Pericardium fibroblast (primary cell): Measurements from ENCODE around the gene DOC2A. TPM values are rescaled to one million over a fixed set of nuclear protein-coding genes. Genes with fewer than 3 reads are reported as not detected.

Source experiments
- total RNA-seq: library from RNA; depleted of rRNA; stranded (reverse); fragments of >200 nt; gene quantifications from 2 replicates; pipeline ENCODE4 v1.2.3, GENCODE V29; 2015

Gene DOC2A
- 0.60 TPM in 1 of 2 replicates, not detected in the other for total RNA-seq

GRCh38 chr16:30010844-30011713 is at the start of gene DOC2A:
DOC2A (minus strand) TSS chr16:30011027; CDS start chr16:30010222, 805 bp downstream.

GRCh38 chr16:30030841-30031413 is 20.1 kb upstream of the DOC2A start, which contains the start of gene TLCD3B:
TLCD3B (minus strand) TSS chr16:30031271; CDS start chr16:30030527, 744 bp downstream.

GRCh38 chr16:30022887-30023286 is 12.1 kb upstream of the DOC2A start, which contains the start of gene C16orf92:
C16orf92 (plus strand) TSS chr16:30023198; CDS start chr16:30023341, 143 bp downstream.

DNA sequence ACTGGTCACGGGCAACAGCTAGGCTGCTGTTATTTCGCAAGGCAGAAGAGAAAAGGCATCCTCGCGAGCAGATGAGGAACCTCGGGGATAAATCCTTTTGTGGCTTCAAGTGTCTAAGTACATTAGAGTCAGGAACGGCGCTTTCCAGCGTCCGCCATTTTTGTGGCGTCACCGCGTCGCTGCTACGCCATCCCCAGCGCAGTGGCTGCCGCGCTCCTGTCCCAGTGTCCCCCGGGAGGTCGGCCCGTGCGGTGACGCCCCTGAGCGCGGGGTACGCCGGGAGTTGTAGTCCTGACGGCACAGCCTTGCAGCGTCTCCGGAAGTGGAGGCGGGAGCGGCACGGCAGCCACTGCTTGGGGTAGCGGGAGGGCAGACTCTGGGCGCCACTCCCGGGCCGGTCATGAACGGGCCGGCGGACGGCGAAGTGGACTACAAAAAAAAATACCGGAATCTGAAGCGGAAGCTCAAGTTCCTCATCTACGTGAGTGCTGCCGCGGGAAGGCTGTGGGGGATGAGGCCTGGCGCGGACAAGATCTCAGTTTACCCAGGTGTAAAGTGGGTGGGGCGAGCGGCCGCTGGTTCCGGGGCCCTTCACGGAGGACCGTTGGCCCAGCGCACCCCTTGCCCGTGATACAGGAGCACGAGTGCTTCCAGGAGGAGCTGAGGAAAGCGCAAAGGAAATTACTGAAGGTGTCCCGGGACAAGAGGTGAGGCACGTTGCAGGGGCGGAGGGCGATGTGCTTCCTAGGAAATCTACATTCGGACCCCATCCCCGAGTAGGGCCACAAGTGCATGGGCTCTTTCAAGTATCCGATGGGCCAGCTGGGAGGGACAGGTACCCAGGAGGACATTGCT is 14.7 kb downstream of the DOC2A start, which contains the start of gene INO80E:
TSS of gene INO80E (plus strand) at position 331 of the 855 bp plus-strand sequence. CDS start at position 401, 70 bp downstream.

GRCh38 chr16:29995324-29995910 is 15.4 kb downstream of the DOC2A start, which contains the start of gene HIRIP3:
HIRIP3 (minus strand) TSS chr16:29995617; CDS start chr16:29995605, 12 bp downstream.

GRCh38 chr16:29973384-29974246 is 37.2 kb downstream of the DOC2A start, which contains the start of gene TAOK2:
TAOK2 (plus strand) TSS chr16:29973868; CDS start chr16:29977773, 3,905 bp downstream.

GRCh38 chr16:29961479-29962343 is 49.1 kb downstream of the DOC2A start, which contains the start of gene TMEM219:
TMEM219 (plus strand) TSS chr16:29962079; CDS start chr16:29963144, 1,065 bp downstream.

Other genes starting within 250 kb of the DOC2A start
- gene ZG16, start 232.8 kb downstream of the DOC2A start, total RNA-seq: not detected in 2 replicates
- 13.1 and 22.6 TPM in 2 replicates for gene KIF22, start 220.3 kb downstream of the DOC2A start, total RNA-seq
- 173 and 200 TPM in 2 replicates for gene MAZ, start 204.5 kb downstream of the DOC2A start, total RNA-seq
- gene PRRT2, start 198.8 kb downstream of the DOC2A start, total RNA-seq: 0.82 and 2.5 TPM in 2 replicates
- 19.0 and 28.3 TPM in 2 replicates for gene PAGR1, start 194.9 kb downstream of the DOC2A start, total RNA-seq
- 179 and 195 TPM in 2 replicates for gene MVP, start 190.6 kb downstream of the DOC2A start, total RNA-seq
- gene CDIPT, start 147.8 kb downstream of the DOC2A start, total RNA-seq: 107 and 108 TPM in 2 replicates
- gene SEZ6L2, start 111.5 kb downstream of the DOC2A start, total RNA-seq: 26.8 and 30.0 TPM in 2 replicates
- 11.7 and 20.4 TPM in 2 replicates for gene ASPHD1, start 110.5 kb downstream of the DOC2A start, total RNA-seq
- 6.2 and 10.0 TPM in 2 replicates for gene KCTD13, start 84.8 kb downstream of the DOC2A start, total RNA-seq
- gene TMEM219, start 48.9 kb downstream of the DOC2A start, total RNA-seq: 92.3 and 112 TPM in 2 replicates
- 31.2 and 44.5 TPM in 2 replicates for gene TAOK2, start 37.2 kb downstream of the DOC2A start, total RNA-seq
- 7.6 and 8.3 TPM in 2 replicates for gene HIRIP3, start 15.4 kb downstream of the DOC2A start, total RNA-seq
- 28.7 and 33.6 TPM in 2 replicates for gene INO80E, start 14.8 kb downstream of the DOC2A start, total RNA-seq
- gene C16orf92, start 12.2 kb upstream of the DOC2A start, total RNA-seq: not detected in 2 replicates
- not detected in 2 replicates for gene TLCD3B, start 20.2 kb upstream of the DOC2A start, total RNA-seq
- gene ALDOA, start 54.7 kb upstream of the DOC2A start, total RNA-seq: 1,291 and 1,757 TPM in 2 replicates
- gene PPP4C, start 65.0 kb upstream of the DOC2A start, total RNA-seq: 63.2 and 79.7 TPM in 2 replicates
- under 0.01 TPM in 1 of 2 replicates, not detected in the other for gene TBX6, start 80.9 kb upstream of the DOC2A start, total RNA-seq
- gene YPEL3, start 85.2 kb upstream of the DOC2A start, total RNA-seq: 50.2 and 89.3 TPM in 2 replicates
- 0.47 and 1.2 TPM in 2 replicates for gene GDPD3, start 102.5 kb upstream of the DOC2A start, total RNA-seq
- gene MAPK3, start 112.2 kb upstream of the DOC2A start, total RNA-seq: 63.0 and 70.9 TPM in 2 replicates
- gene CORO1A, start 172.6 kb upstream of the DOC2A start, total RNA-seq: 0.43 and 4.2 TPM in 2 replicates
- gene BOLA2B, start 182.6 kb upstream of the DOC2A start, total RNA-seq: 28.4 and 117 TPM in 2 replicates
- 24.3 and 26.1 TPM in 2 replicates for gene SLX1A, start 182.8 kb upstream of the DOC2A start, total RNA-seq
- gene SULT1A3, start 188.2 kb upstream of the DOC2A start, total RNA-seq: 2.6 and 7.0 TPM in 2 replicates
- 0.26 and 1.9 TPM in 2 replicates for gene NPIPB13, start 237.5 kb upstream of the DOC2A start, total RNA-seq